Panc1 (cell line): Measurements from ENCODE around the gene SH3PXD2A. TPM values are rescaled to one million over a fixed set of nuclear protein-coding genes. Genes with fewer than 3 reads are reported as not detected.

ENCODE experiments used
- ATAC-seq: fragments of 200-7000 bp; cut with Tn5 transposase; 2 replicates; pipeline ENCODE4 v1.9.1; 2020; ENCODE audit warnings: mild to moderate bottlenecking, moderate library complexity
- BruUV-seq: library from RNA; stranded (reverse); fragments of 400-500 nt; replicated peaks from 2 replicates; lab custom pipeline; 2021; lab: Mats Ljungman, UMichigan
- CTCF ChIA-PET: fragments of 300-600 bp; sonication (Branson Sonifier 250); formaldehyde crosslinking; loops from one replicate; lab custom pipeline; 2022; ENCODE audit warnings: antibody characterized with exemption; lab: Charles Lee
- POLR2A ChIA-PET: fragments of 300-600 bp; sonication (Branson Sonifier 250); formaldehyde crosslinking; loops from one replicate; lab custom pipeline; 2022; ENCODE audit warnings: antibody characterized with exemption; lab: Charles Lee
- DNase-seq: peaks from one replicate; pipeline ENCODE4 v3.0.0-alpha.2; 2010; ENCODE audit warnings: low read depth, low spot score
- H3K27ac ChIP-seq: 2 replicates; pipeline ENCODE4 v1.5.1; 2011; ENCODE audit warnings: mild to moderate bottlenecking, low read length, inconsistent platforms
- H3K27me3 ChIP-seq: fragments of 200-500 bp; sonication (Bioruptor generic); 2 replicates; pipeline ENCODE4 v1.6.0; 2014; ENCODE audit warnings: low read length, inconsistent platforms; ENCODE audit not compliant: control insufficient read depth, insufficient read depth
- H3K36me3 ChIP-seq: fragments of 200-500 bp; sonication (Bioruptor generic); 2 replicates; pipeline ENCODE4 v1.5.1; 2014; ENCODE audit warnings: inconsistent platforms, mild to moderate bottlenecking, low read length, moderate library complexity; ENCODE audit not compliant: control insufficient read depth, insufficient read depth
- H3K4me1 ChIP-seq: 2 replicates; pipeline ENCODE4 v1.5.1; 2011; ENCODE audit warnings: inconsistent platforms, mild to moderate bottlenecking, low read length, moderate library complexity; ENCODE audit not compliant: control insufficient read depth, insufficient read depth
- H3K4me3 ChIP-seq, 2 experiments: 2 replicates each; pipeline ENCODE4 v1.5.1; 2011 to 2012; ENCODE audit warnings: low read depth in 2 of 2, low read length in 2 of 2, mild to moderate bottlenecking in 2 of 2, inconsistent platforms in 1 of 2, moderate library complexity in 1 of 2
- H3K9me3 ChIP-seq: fragments of 200-500 bp; sonication (Bioruptor generic); 2 replicates; pipeline ENCODE4 v1.5.1; 2014; ENCODE audit warnings: low read depth, mild to moderate bottlenecking, inconsistent platforms, low read length, moderate library complexity; ENCODE audit not compliant: control insufficient read depth, insufficient read depth
- CTCF ChIP-seq: fragments of 450-650 bp; IDR thresholded peaks from 2 replicates; pipeline ENCODE4 v1.5.1; 2017; ENCODE audit warnings: mild to moderate bottlenecking
- POLR2AphosphoS5 ChIP-seq: IDR thresholded peaks from 2 replicates; pipeline ENCODE4 v1.6.1; 2012; ENCODE audit warnings: mild to moderate bottlenecking, low read depth, low read length, moderate library complexity
- REST ChIP-seq, 2 experiments: IDR thresholded peaks; 2 replicates each; pipeline ENCODE4 v1.6.1; 2011 to 2012; ENCODE audit warnings: low read depth in 2 of 2, control low read depth in 1 of 2, low read length in 1 of 2, mild to moderate bottlenecking in 1 of 2, moderate library complexity in 1 of 2; ENCODE audit not compliant: insufficient read depth in 1 of 2
- SIN3A ChIP-seq: IDR thresholded peaks from 2 replicates; pipeline ENCODE4 v1.6.1; 2012; ENCODE audit warnings: low read depth, mild to moderate bottlenecking, low read length, moderate library complexity, borderline replicate concordance; ENCODE audit not compliant: insufficient read depth
- TCF7L2 ChIP-seq: IDR thresholded peaks from 2 replicates; pipeline ENCODE4 v1.6.1; 2011; ENCODE audit warnings: mild to moderate bottlenecking, low read depth, low read length, inconsistent platforms
- in situ Hi-C: cut with HindIII; loops from 2 replicates; pipeline ENCODE4 v1.10.0; 2016; ENCODE audit warnings: low sequenced_read_pairs, low pct_unique_long_range_greater_than_20kb
- intact Hi-C: fragments of 100-400 bp; cut with micrococcal nuclease; formaldehyde crosslinking; loops from one replicate; pipeline ENCODE4 v1.10.0; 2022; ENCODE audit not compliant: unreplicated experiment
- total RNA-seq: library from RNA; stranded (reverse); gene quantifications from one replicate; pipeline ENCODE4 v1.2.1, GENCODE V29; 2021; ENCODE audit not compliant: unreplicated experiment

Gene SH3PXD2A
- total RNA-seq, 1 experiment from 2014 or later, result 5.7 TPM

GRCh38 chr10:103766751-103767505 lies 88.4 kb downstream of the SH3PXD2A start:
- ATAC-seq (no peak), DNase-seq (no peak)
- no peak overlapping the region for H3K27ac ChIP-seq
- H3K4me3 ChIP-seq, result no peak overlapping the region
- H3K9me3 ChIP-seq, result no peaks in the 10 kb centered on the region
- H3K36me3 ChIP-seq, result no peaks in the 10 kb centered on the region
- no peaks in the 10 kb centered on the region for H3K27me3 ChIP-seq
- H3K4me1 ChIP-seq, result peaks cover 15% of the 10 kb centered on the region; the same call in 1 of the 2 replicates
- no peak for TF ChIP-seq POLR2AphosphoS5
- TF ChIP-seq REST (IDR thresholded peaks at IDR 0.05; ENCODE audit: insufficient read depth in 1 of 2, low read depth in 2 of 2, low read length in 1 of 2), result no peak
- TF ChIP-seq TCF7L2, result no peak
- no peak for TF ChIP-seq CTCF
- TF ChIP-seq SIN3A, result no peak
- intact Hi-C loops (loop anchor here (10.0 kb wide), 1 partner anchor 88 kb away; the partner anchor contains the start of gene SH3PXD2A), in situ Hi-C loops (no loop called here)
- CTCF ChIA-PET, result interaction anchor here (0.7 kb wide), 1 partner anchor 12 kb away, joined by 5 read pairs; no protein-coding TSS in a partner anchor
- no TSS peak for BruUV-seq
- POLR2A ChIA-PET, result no interaction called here

- intact Hi-C loops, result loop anchor here (10.0 kb wide), 1 partner anchor 89 kb away; the partner anchor contains the start of gene SH3PXD2A
- H3K27me3 ChIP-seq, result no peaks in the 10 kb centered on the region
- CTCF ChIA-PET, result no interaction called here
- in situ Hi-C loops, result no loop called here
- POLR2A ChIA-PET, result no interaction called here
- no peaks in the 10 kb centered on the region for H3K9me3 ChIP-seq
- 0 out of 2 replicates have a peak, but pooled peaks cover 13% of the 10 kb centered on the region for H3K4me1 ChIP-seq
- no peak overlapping the region for H3K4me3 ChIP-seq
- TF ChIP-seq REST (IDR thresholded peaks at IDR 0.05; ENCODE audit: insufficient read depth in 1 of 2, low read depth in 2 of 2, low read length in 1 of 2) (no peak), SIN3A (no peak), TCF7L2 (no peak)
- no TSS peak for BruUV-seq
- no peak for ATAC-seq
- no peaks in the 10 kb centered on the region for H3K36me3 ChIP-seq
- no peak for DNase-seq
- H3K27ac ChIP-seq, result no peak overlapping the region
These were observed 89.4 kb downstream of the SH3PXD2A start for GRCh38 chr10:103765981-103766380.
